GM12864 (cell line): ENCODE data around the gene TFB1M.

Experiments used
- DNase-seq: peaks from one replicate; pipeline ENCODE4 v3.0.0-alpha.2; 2011; ENCODE audit warnings: low read depth
- H3K4me3 ChIP-seq: 2 replicates; pipeline ENCODE4 v1.5.1; 2011; ENCODE audit warnings: mild to moderate bottlenecking, low read depth, low read length, control low read depth
- TF ChIP-seq, protein P1 (sequence below): IDR thresholded peaks from 2 replicates; pipeline ENCODE4 v1.5.1; 2011; ENCODE audit warnings: low read depth, mild to moderate bottlenecking, moderate library complexity, low read length, control low read depth, inconsistent platforms; ENCODE audit errors: missing control alignments

The TFB1M gene

DNA sequence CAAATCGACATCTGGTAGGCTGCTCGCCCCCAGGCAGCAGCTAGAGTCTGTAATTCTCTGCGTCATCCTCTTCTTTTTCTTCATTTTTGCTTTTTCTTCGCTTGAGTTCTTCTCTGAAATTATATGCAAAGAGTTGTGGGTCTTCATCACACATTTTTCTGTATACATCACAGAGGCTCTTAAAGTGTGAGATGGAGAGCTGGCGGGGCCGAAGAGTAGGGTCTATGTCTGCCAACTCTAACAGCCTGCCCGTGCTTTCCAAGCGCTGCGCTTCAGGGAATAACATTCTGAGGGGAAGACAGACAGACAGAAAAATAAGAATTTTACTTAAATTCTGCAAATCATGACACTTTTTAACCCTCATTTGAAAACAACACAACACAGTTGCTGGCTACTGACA, 56.5 kb downstream of the TFB1M start:
- no peak for DNase-seq
- H3K4me3 ChIP-seq = no peak overlapping the region
- TF ChIP-seq, protein P1, sequence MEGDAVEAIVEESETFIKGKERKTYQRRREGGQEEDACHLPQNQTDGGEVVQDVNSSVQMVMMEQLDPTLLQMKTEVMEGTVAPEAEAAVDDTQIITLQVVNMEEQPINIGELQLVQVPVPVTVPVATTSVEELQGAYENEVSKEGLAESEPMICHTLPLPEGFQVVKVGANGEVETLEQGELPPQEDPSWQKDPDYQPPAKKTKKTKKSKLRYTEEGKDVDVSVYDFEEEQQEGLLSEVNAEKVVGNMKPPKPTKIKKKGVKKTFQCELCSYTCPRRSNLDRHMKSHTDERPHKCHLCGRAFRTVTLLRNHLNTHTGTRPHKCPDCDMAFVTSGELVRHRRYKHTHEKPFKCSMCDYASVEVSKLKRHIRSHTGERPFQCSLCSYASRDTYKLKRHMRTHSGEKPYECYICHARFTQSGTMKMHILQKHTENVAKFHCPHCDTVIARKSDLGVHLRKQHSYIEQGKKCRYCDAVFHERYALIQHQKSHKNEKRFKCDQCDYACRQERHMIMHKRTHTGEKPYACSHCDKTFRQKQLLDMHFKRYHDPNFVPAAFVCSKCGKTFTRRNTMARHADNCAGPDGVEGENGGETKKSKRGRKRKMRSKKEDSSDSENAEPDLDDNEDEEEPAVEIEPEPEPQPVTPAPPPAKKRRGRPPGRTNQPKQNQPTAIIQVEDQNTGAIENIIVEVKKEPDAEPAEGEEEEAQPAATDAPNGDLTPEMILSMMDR = no peak

DNA sequence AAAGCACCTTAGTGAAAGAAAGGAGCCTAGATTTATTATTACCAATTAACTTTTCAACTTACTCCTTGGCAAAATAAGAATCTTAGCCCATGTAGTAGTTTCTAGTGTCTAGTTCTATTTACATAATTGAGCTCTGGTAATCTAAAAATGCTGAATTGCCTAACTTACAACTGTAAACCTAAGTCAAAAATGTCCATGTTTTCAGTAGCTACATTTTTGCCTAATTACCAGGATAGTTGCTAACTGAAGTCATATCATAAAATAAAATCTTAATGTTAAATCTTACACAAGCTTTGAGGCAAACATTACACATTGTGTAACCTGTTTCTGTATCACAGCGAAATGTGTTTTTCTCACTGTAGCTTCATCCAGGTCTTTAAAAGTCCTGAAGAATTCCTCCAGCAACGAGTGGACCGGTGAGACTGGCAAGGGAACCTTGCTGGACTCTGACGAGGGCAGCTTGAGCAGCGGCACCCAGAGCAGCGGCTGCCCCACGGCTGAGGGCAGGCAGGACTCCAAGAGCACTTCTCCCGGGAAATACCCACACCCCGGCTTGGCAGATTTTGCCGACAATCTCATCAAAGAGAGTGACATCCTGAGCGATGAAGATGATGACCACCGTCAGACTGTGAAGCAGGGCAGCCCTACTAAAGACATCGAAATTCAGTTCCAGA, 58.0 kb downstream of the TFB1M start:
- no peak overlapping the region for H3K4me3 ChIP-seq
- TF ChIP-seq, protein P1 = no peak
- no peak for DNase-seq

DNA sequence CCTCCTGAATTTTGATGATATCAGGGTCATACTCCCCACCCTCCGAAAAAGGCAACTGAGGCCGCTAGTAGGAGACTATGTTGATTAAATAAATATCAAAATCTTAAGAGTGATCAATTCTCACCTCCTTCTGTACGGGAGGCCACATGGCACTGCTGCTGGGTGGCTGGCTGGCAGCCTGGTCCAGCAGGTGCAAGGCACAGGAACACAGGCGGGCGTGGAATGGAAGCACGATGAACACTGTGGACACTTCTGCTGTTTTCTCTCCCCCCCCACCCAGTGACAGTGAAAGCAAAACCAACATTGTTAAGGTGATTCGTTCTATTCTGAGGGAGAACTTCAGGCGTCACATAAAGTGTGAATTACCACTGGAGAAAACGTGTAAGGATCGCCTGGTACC, 60.1 kb downstream of the TFB1M start:
- TF ChIP-seq, protein P1 = no peak
- DNase-seq = no peak
- no peak overlapping the region for H3K4me3 ChIP-seq

DNA sequence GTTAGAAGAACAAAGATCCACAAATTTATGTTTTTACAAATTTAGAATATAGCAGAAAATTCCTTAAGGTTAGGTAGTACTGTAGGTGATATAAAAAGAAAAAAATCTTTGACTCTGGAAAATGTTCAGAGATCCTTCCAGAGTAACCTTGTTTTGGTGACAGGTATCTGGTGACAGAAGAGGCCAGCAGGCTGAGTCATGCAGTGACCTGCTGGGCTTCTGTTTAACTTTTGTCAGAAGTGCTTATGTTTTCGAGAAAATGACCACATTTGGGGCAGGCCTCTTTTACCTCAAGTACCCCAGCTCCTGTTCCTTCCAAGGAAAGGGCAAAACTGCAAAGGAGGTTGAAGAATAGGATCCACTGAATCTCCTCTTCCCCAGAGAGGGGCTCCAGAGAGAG, 60.9 kb downstream of the TFB1M start:
- TF ChIP-seq, protein P1 = no peak
- H3K4me3 ChIP-seq = no peak overlapping the region
- DNase-seq = no peak

DNA sequence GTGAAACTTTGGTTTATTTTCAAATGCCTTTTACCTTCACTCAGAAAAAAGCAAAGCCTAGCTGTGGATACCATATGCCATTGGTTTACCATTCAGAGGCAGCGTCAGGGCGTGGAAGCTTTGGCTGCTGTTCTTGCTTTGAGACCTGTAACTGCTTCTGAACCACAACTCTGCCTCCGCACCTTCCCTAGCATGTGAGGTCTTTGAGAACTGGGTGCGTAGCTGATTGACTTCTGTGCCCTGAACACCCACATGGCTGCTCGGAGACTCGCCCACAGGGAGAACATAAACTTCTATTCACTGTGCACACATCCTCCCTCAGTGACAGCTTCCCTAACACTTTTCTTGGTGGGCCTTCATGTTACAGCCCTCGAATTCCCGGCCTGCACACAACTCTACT, 61.7 kb downstream of the TFB1M start:
- no peak for DNase-seq
- no peak overlapping the region for H3K4me3 ChIP-seq
- TF ChIP-seq, protein P1 = no peak

DNA sequence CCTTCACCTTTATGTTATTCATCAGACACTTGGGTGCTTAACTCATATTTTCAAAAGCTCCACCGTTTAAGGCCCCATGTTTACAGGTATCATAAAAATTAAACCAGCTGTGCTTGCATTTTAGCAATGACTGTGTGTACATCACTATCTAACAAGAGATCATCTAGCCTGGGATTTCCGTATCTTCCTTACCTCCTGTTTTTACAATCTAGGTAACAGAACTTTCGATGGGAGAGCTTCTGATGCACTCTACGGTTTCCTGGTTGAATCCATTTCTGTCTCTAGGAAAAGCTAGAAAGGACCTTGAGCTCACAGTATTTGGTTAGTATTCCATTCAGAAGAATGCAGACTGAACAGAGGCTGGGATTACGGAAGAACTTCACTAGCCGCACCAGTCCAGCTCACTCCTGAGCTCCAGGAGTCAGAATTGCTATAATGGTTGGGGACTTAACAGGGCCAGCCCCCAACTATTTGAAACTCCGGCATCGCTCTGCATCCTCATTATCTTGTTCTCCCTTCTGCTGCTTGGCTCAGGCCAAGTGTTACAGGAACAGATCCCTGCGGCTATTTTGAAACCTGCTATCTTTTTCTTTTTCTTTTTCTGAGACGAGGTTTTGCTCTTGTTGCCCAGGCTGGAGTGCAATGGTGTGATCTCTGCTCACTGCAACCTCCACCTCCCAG, 63.4 kb downstream of the TFB1M start:
- TF ChIP-seq, protein P1 = no peak
- DNase-seq = no peak

More for the DNA sequence above, 63.4 kb downstream of the TFB1M start:
- no peak overlapping the region for H3K4me3 ChIP-seq
